T-helper 1 cell treated with Interleukin-12 subunit alpha and Interleukin-12 subunit beta and Interleukin-4 antibody, amounts not matched to agents 30 μg/mL and 1 μg/mL, for 36 hours (primary cell): ENCODE results near the gene EMC10.
"Not testable (repeated sequence)": the region's sequence is repeated elsewhere in the genome, so short reads cannot be mapped to it uniquely, and the experiment has no call there.

ENCODE experiments used
- H3K27ac Mint-ChIP-seq: one replicate; pipeline ENCODE4 v1.8.0; 2021; ENCODE audit warnings: mild to moderate bottlenecking, mixed read lengths
- H3K27me3 Mint-ChIP-seq: one replicate; pipeline ENCODE4 v1.8.0; 2021; ENCODE audit warnings: low read depth, mixed read lengths
- H3K36me3 Mint-ChIP-seq: one replicate; pipeline ENCODE4 v1.8.0; 2021; ENCODE audit warnings: low read depth, mixed read lengths
- H3K4me1 Mint-ChIP-seq: one replicate; pipeline ENCODE4 v1.8.0; 2021; ENCODE audit warnings: low read depth, mixed read lengths
- H3K4me3 Mint-ChIP-seq: one replicate; pipeline ENCODE4 v1.8.0; 2021; ENCODE audit warnings: mild to moderate bottlenecking, moderate library complexity, mixed read lengths
- H3K9me3 Mint-ChIP-seq: one replicate; pipeline ENCODE4 v1.8.0; 2021; ENCODE audit warnings: mixed read lengths

The EMC10 gene

GRCh38 chr19:50516964-50517703 lies 40.8 kb downstream of the EMC10 start:
- Mint-ChIP-seq H3K4me3 (no peak overlapping the region), H3K27me3 (no peaks in the 10 kb centered on the region), H3K9me3 (no peaks in the 10 kb centered on the region), H3K4me1 (no peaks in the 10 kb centered on the region), H3K36me3 (no peaks in the 10 kb centered on the region), H3K27ac (no peak overlapping the region)

DNA sequence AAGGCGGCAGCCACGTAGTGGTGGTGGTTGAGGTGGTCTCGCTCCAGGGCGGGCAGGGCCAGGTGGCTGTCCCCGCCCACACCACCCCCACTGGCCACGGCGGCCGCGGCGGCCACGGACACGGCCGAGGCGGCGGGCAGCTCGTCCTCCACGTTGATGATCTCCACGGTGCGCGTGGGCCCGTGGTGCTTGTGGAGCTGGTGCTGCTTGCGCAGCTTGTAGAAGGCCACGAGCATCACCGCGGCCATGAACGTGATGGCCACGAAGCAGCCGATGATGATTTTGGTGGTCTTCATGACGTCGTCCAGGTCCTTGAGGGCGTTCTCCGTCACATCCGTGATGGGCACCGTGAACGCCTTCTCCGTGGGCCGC lies 41.4 kb downstream of the EMC10 start:
- H3K4me1 Mint-ChIP-seq: no peaks in the 10 kb centered on the region
- H3K36me3 Mint-ChIP-seq: no peaks in the 10 kb centered on the region
- H3K27ac Mint-ChIP-seq: no peak overlapping the region
- H3K9me3 Mint-ChIP-seq: no peaks in the 10 kb centered on the region
- H3K27me3 Mint-ChIP-seq: no peaks in the 10 kb centered on the region
- no peak overlapping the region for H3K4me3 Mint-ChIP-seq

GRCh38 chr19:50518091-50519005 lies 42.0 kb downstream of the EMC10 start:
- H3K27ac Mint-ChIP-seq: no peak overlapping the region
- H3K4me1 Mint-ChIP-seq: no peaks in the 10 kb centered on the region
- H3K36me3 Mint-ChIP-seq: no peaks in the 10 kb centered on the region
- no peaks in the 10 kb centered on the region for H3K9me3 Mint-ChIP-seq
- H3K4me3 Mint-ChIP-seq: no peak overlapping the region
- no peaks in the 10 kb centered on the region for H3K27me3 Mint-ChIP-seq

DNA sequence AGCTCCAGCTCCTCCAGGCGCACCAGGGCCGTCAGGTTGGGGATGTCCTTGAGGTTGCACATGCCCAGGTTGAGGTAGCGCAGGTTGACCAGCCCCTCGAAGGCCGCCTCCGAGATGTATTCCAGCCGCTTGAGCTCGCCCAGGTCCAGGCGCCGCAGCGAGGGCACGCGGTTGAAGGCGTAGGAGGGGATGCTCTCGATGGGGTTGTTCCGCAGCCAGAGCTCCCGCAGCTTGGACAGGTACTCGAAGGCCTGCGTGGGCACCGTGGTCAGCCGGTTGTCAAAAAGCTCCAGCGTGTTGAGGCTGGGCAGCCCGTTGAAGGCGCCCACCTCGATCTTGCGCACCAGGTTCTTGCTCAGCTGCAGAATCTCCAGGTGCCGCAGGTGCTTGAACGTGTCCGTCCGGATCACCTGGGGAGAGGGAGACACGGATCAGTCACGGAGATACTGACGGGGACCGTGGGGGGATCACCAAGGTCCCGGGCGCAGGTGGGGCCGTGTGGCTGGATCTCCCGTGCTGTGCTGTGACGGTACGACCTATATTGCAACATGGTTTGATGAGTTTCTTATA lies 42.8 kb downstream of the EMC10 start:
- no peak overlapping the region for H3K27ac Mint-ChIP-seq
- H3K4me1 Mint-ChIP-seq: no peaks in the 10 kb centered on the region
- H3K27me3 Mint-ChIP-seq: no peaks in the 10 kb centered on the region
- H3K9me3 Mint-ChIP-seq: no peaks in the 10 kb centered on the region
- no peaks in the 10 kb centered on the region for H3K36me3 Mint-ChIP-seq
- H3K4me3 Mint-ChIP-seq: no peak overlapping the region

DNA sequence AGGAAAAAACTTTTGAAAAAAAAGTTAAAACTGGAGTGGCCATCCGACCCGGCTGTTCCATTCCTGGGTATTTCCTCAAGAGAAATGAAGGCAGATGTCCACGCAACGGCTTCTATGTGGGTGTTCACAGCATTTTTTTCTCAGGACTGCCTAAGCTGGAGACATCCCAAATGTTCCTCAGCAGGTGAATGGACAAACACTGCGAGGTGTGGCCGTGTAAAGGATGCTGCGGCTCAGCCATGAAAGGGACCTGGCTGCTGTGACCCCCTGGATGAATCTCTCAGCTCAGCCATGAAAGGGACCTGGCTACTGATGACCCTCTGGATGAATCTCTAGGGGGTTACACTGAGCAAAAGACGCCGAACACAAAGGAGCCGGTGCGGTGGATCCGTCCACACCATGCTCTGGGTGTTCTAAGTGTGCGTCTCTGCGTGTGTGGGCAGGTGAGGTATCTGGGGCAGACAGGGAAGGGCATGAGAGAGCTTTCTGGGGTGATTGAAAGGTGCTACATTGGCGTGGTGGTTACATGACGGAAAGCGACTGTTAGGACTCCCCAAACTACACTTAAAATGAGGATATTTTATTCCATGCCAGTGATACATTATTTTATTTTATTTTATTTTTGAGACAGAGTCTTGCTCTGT lies 44.6 kb downstream of the EMC10 start:
- H3K9me3 Mint-ChIP-seq: no peaks in the 10 kb centered on the region
- no peaks in the 10 kb centered on the region for H3K27me3 Mint-ChIP-seq
- no peak overlapping the region for H3K4me3 Mint-ChIP-seq
- no peak overlapping the region for H3K27ac Mint-ChIP-seq
- no peaks in the 10 kb centered on the region for H3K4me1 Mint-ChIP-seq
- no peaks in the 10 kb centered on the region for H3K36me3 Mint-ChIP-seq

DNA sequence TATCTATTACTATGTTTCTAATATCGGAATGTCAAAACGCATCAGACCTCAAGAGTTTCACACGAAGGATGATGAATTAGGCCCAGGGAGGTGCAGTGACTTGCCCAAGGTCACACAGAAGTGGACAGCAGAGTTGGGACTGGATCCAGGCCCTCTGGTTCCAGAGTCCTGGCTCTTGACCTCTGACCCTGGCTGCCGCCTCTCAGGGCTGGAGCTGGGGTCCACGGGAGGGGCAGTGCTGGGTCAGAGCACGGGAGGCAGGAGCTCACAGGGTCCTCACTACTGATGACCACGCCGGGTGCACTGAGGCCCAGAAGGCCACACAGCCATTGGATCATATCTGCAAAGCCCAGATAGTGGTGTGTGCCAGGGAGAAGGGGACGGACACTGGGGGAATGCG lies 46.6 kb downstream of the EMC10 start:
- Mint-ChIP-seq H3K27ac (no peak overlapping the region), H3K4me3 (no peak overlapping the region), H3K9me3 (no peaks in the 10 kb centered on the region), H3K4me1 (no peaks in the 10 kb centered on the region), H3K36me3 (no peaks in the 10 kb centered on the region), H3K27me3 (no peaks in the 10 kb centered on the region)

DNA sequence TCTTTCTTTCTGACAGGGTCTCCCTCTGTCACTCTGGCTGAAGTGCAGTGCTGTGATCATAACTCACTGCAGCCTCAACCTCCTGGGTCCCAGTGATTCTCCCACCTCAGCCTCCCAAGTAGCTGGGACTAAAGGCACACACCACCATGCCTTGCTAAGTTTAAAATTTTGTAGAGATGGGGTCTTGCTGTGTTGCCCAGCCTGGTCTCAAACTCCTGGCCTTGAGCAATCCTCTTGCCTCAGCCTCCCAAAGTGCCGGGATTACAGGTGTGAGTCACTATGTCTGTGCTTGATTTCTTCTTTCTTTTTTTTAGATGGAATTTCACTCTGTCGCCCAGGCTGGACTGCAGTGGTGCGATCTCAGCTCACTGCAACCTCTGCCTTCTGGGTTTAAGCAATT lies 51.7 kb downstream of the EMC10 start:
- H3K36me3 Mint-ChIP-seq, H3K27me3 Mint-ChIP-seq, H3K9me3 Mint-ChIP-seq, H3K4me1 Mint-ChIP-seq, H3K4me3 Mint-ChIP-seq, H3K27ac Mint-ChIP-seq: not testable (repeated sequence)

DNA sequence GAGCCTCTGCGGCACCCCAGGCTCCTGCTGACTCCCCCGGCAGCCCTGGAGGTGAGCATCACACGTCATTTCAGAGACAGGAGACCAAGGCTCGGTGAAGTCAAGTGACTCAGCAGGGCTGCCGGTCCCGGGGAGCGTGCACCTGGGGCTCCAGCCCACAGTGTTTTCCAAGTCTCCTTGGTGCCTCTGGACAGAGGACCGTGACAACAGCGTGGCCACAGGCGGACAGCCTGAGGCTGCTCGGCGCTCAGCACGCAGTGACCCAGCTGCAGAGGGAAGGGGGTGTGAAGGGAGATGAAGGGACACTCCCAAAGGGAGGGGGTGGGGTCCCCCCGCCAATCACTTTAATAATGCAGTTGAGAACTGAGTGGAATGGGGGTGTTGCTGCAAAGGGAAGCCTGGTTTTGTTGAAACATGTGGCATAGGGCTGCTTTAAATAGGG lies 54.9 kb downstream of the EMC10 start:
- no peak overlapping the region for H3K27ac Mint-ChIP-seq
- no peaks in the 10 kb centered on the region for H3K4me1 Mint-ChIP-seq
- H3K36me3 Mint-ChIP-seq: no peaks in the 10 kb centered on the region
- no peaks in the 10 kb centered on the region for H3K27me3 Mint-ChIP-seq
- peaks cover 5% of the 10 kb centered on the region for H3K9me3 Mint-ChIP-seq
- H3K4me3 Mint-ChIP-seq: no peak overlapping the region

DNA sequence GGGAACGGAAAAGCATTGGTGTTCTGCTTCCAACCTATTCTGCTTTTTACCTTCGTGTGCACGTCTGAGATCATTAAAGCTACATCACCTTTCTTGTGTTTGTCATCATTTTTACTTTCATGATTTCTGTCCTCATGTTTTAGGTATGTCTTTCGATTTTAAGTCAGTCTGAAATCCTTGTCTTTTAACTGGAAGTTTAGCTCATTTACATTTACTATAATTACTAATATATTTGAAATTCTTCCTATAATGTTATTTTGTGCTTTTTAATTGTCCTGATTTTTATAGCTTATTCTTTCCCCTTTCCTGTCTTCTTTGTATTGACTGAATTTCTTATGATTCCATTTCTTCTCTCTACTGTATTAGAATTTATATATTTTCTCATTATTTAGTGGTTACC lies 56.6 kb downstream of the EMC10 start:
- Mint-ChIP-seq H3K27ac (no peak overlapping the region), H3K27me3 (no peaks in the 10 kb centered on the region), H3K9me3 (peaks cover 5% of the 10 kb centered on the region), H3K36me3 (no peaks in the 10 kb centered on the region), H3K4me1 (peaks cover 4% of the 10 kb centered on the region), H3K4me3 (no peak overlapping the region)

- Mint-ChIP-seq H3K4me1 (peaks cover 4% of the 10 kb centered on the region), H3K27ac (no peak overlapping the region), H3K36me3 (no peaks in the 10 kb centered on the region), H3K4me3 (no peak overlapping the region), H3K9me3 (peaks cover 5% of the 10 kb centered on the region), H3K27me3 (no peaks in the 10 kb centered on the region)
Observed at GRCh38 chr19:50534478-50534877, 58.2 kb downstream of the EMC10 start.

- Mint-ChIP-seq H3K36me3 (no peaks in the 10 kb centered on the region), H3K4me1 (peaks cover 4% of the 10 kb centered on the region), H3K27me3 (no peaks in the 10 kb centered on the region), H3K27ac (no peak overlapping the region), H3K9me3 (peaks cover 5% of the 10 kb centered on the region), H3K4me3 (no peak overlapping the region)
Observed at GRCh38 chr19:50535672-50536187, 59.4 kb downstream of the EMC10 start.

DNA sequence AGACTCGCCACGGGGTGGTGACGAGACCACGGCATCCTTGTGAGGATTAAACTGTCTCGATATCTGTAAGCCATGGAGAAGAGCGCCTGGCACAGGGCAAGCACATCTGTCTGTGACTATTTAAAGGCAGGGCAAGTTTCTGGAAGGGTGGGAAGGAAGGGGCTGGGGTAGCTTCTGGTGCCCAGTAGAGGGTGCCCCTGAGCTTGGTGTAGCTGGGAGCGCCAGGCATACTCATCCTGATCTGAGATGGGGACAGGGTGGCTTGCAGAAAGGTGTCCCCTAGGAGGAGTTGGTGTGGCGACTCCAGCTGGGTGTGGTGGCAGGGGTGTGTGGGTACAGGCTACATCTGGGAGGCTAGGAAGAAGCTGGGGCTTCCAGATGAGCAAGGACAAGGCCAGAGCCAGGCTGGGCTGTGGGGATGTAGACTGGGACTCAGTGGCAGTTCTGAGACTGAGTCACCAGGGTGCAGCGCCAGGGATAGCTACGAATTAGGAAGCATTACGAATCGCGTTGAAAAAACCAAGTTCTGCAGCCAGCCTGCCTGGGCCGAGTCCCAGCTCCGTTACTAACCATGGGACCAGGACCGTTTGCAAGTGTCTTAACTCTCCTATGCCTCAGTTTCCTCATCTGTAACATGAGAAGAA lies 60.5 kb downstream of the EMC10 start:
- no peak overlapping the region for H3K4me3 Mint-ChIP-seq
- H3K36me3 Mint-ChIP-seq: no peaks in the 10 kb centered on the region
- no peak overlapping the region for H3K27ac Mint-ChIP-seq
- H3K4me1 Mint-ChIP-seq: peaks cover 4% of the 10 kb centered on the region
- peaks cover 5% of the 10 kb centered on the region for H3K9me3 Mint-ChIP-seq
- no peaks in the 10 kb centered on the region for H3K27me3 Mint-ChIP-seq

DNA sequence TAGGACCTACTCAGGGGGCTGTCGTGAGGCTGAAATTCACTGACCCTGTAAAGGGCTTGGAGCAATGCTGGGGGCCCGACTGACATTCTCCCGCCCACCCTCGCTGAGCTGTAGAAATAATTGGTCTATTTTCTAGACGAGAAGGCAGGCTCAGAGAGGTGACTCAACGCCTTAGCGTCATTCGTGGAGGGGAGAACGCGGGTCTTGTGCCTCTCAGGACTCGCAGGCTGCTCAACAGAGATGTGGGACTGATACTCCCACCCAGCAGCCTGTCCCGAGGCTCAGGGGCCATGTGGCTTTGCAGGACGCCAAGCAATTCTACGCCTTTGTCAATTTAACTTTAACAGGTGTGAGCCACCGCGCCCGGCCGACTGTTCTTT lies 61.0 kb downstream of the EMC10 start:
- peaks cover 5% of the 10 kb centered on the region for H3K9me3 Mint-ChIP-seq
- H3K27ac Mint-ChIP-seq: no peak overlapping the region

DNA sequence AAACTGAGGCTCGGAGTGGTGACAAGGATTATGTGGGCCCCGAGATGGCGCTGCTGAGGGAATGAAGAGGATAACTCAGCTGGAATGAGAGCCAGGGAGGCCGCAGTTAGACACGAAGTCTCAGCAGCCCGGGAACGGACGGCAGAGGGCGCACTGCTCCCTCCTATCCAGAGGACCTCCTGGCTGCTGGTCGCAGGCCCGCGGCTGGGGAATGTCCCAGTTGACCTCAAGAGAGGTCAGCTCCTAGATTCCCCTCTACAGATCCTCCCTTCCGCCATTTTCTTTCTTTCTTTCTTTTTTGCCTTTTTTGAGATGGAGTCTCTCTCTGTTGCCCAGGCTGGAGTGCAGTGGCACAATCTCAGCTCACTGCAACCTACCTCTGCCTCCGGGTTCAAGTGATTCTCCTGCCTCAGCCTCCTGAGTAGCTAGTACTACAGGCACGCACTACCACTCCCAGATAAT lies 61.5 kb downstream of the EMC10 start:
- no peaks in the 10 kb centered on the region for H3K27me3 Mint-ChIP-seq
- no peak overlapping the region for H3K27ac Mint-ChIP-seq
- peaks cover 4% of the 10 kb centered on the region for H3K4me1 Mint-ChIP-seq
- no peaks in the 10 kb centered on the region for H3K36me3 Mint-ChIP-seq
- H3K4me3 Mint-ChIP-seq: no peak overlapping the region
- H3K9me3 Mint-ChIP-seq: peaks cover 5% of the 10 kb centered on the region

More for the DNA sequence above, 61.0 kb downstream of the EMC10 start:
- H3K36me3 Mint-ChIP-seq: no peaks in the 10 kb centered on the region
- peaks cover 4% of the 10 kb centered on the region for H3K4me1 Mint-ChIP-seq
- no peak overlapping the region for H3K4me3 Mint-ChIP-seq
- H3K27me3 Mint-ChIP-seq: no peaks in the 10 kb centered on the region
